Panc1 (cell line): ENCODE measurements around the gene ZFYVE27. TPM values are rescaled to one million over a fixed set of nuclear protein-coding genes. Genes with fewer than 3 reads are reported as not detected.
A peak's percentile ranks its signal among the peaks of the same experiment; 100 is the strongest.

ENCODE experiments used
- ATAC-seq: fragments of 200-7000 bp; cut with Tn5 transposase; 2 replicates; pipeline ENCODE4 v1.9.1; 2020; ENCODE audit warnings: mild to moderate bottlenecking, moderate library complexity
- BruUV-seq: library from RNA; stranded (reverse); fragments of 400-500 nt; replicated peaks from 2 replicates; lab custom pipeline; 2021; lab: Mats Ljungman, UMichigan
- CTCF ChIA-PET: fragments of 300-600 bp; sonication (Branson Sonifier 250); formaldehyde crosslinking; loops from one replicate; lab custom pipeline; 2022; ENCODE audit warnings: antibody characterized with exemption; lab: Charles Lee
- POLR2A ChIA-PET: fragments of 300-600 bp; sonication (Branson Sonifier 250); formaldehyde crosslinking; loops from one replicate; lab custom pipeline; 2022; ENCODE audit warnings: antibody characterized with exemption; lab: Charles Lee
- DNase-seq: peaks from one replicate; pipeline ENCODE4 v3.0.0-alpha.2; 2010; ENCODE audit warnings: low read depth, low spot score
- H3K27ac ChIP-seq: 2 replicates; pipeline ENCODE4 v1.5.1; 2011; ENCODE audit warnings: mild to moderate bottlenecking, low read length, inconsistent platforms
- H3K27me3 ChIP-seq: fragments of 200-500 bp; sonication (Bioruptor generic); 2 replicates; pipeline ENCODE4 v1.6.0; 2014; ENCODE audit warnings: low read length, inconsistent platforms; ENCODE audit not compliant: control insufficient read depth, insufficient read depth
- H3K36me3 ChIP-seq: fragments of 200-500 bp; sonication (Bioruptor generic); 2 replicates; pipeline ENCODE4 v1.5.1; 2014; ENCODE audit warnings: inconsistent platforms, mild to moderate bottlenecking, low read length, moderate library complexity; ENCODE audit not compliant: control insufficient read depth, insufficient read depth
- H3K4me1 ChIP-seq: 2 replicates; pipeline ENCODE4 v1.5.1; 2011; ENCODE audit warnings: inconsistent platforms, mild to moderate bottlenecking, low read length, moderate library complexity; ENCODE audit not compliant: control insufficient read depth, insufficient read depth
- H3K4me3 ChIP-seq, 2 experiments: 2 replicates each; pipeline ENCODE4 v1.5.1; 2011 to 2012; ENCODE audit warnings: low read depth in 2 of 2, low read length in 2 of 2, mild to moderate bottlenecking in 2 of 2, inconsistent platforms in 1 of 2, moderate library complexity in 1 of 2
- H3K9me3 ChIP-seq: fragments of 200-500 bp; sonication (Bioruptor generic); 2 replicates; pipeline ENCODE4 v1.5.1; 2014; ENCODE audit warnings: low read depth, mild to moderate bottlenecking, inconsistent platforms, low read length, moderate library complexity; ENCODE audit not compliant: control insufficient read depth, insufficient read depth
- CTCF ChIP-seq: fragments of 450-650 bp; IDR thresholded peaks from 2 replicates; pipeline ENCODE4 v1.5.1; 2017; ENCODE audit warnings: mild to moderate bottlenecking
- POLR2AphosphoS5 ChIP-seq: IDR thresholded peaks from 2 replicates; pipeline ENCODE4 v1.6.1; 2012; ENCODE audit warnings: mild to moderate bottlenecking, low read depth, low read length, moderate library complexity
- REST ChIP-seq, 2 experiments: IDR thresholded peaks; 2 replicates each; pipeline ENCODE4 v1.6.1; 2011 to 2012; ENCODE audit warnings: low read depth in 2 of 2, control low read depth in 1 of 2, low read length in 1 of 2, mild to moderate bottlenecking in 1 of 2, moderate library complexity in 1 of 2; ENCODE audit not compliant: insufficient read depth in 1 of 2
- SIN3A ChIP-seq: IDR thresholded peaks from 2 replicates; pipeline ENCODE4 v1.6.1; 2012; ENCODE audit warnings: low read depth, mild to moderate bottlenecking, low read length, moderate library complexity, borderline replicate concordance; ENCODE audit not compliant: insufficient read depth
- TCF7L2 ChIP-seq: IDR thresholded peaks from 2 replicates; pipeline ENCODE4 v1.6.1; 2011; ENCODE audit warnings: mild to moderate bottlenecking, low read depth, low read length, inconsistent platforms
- in situ Hi-C: cut with HindIII; loops from 2 replicates; pipeline ENCODE4 v1.10.0; 2016; ENCODE audit warnings: low sequenced_read_pairs, low pct_unique_long_range_greater_than_20kb
- intact Hi-C: fragments of 100-400 bp; cut with micrococcal nuclease; formaldehyde crosslinking; loops from one replicate; pipeline ENCODE4 v1.10.0; 2022; ENCODE audit not compliant: unreplicated experiment
- total RNA-seq: library from RNA; stranded (reverse); gene quantifications from one replicate; pipeline ENCODE4 v1.2.1, GENCODE V29; 2021; ENCODE audit not compliant: unreplicated experiment

Gene ZFYVE27
- total RNA-seq, 1 experiment from 2014 or later = 37.9 TPM

- Histone ChIP-seq H3K27me3 (no peaks in the 10 kb centered on the region), H3K27ac (no peak overlapping the region), H3K4me1 (no peaks in the 10 kb centered on the region; the same call in 1 of the 2 replicates), H3K36me3 (no peaks in the 10 kb centered on the region), H3K4me3 (no peak overlapping the region), H3K9me3 (no peaks in the 10 kb centered on the region)
- no TSS peak for BruUV-seq
- no peak for DNase-seq
- intact Hi-C loops = no loop called here
- in situ Hi-C loops = loop anchor here (5.0 kb wide), 1 partner anchor 42 kb away; the partner anchor contains the start of gene AVPI1
- ChIA-PET POLR2A (no interaction called here), CTCF (no interaction called here)
- no peak for TF ChIP-seq TCF7L2
- no peak for TF ChIP-seq SIN3A
- TF ChIP-seq POLR2AphosphoS5 = no peak
- no peak for TF ChIP-seq REST (IDR thresholded peaks at IDR 0.05; ENCODE audit: insufficient read depth in 1 of 2, low read depth in 2 of 2, low read length in 1 of 2)
- TF ChIP-seq CTCF = no peak
- no peak for ATAC-seq
Measured at GRCh38 chr10:97729014-97729413, 7.9 kb upstream of the ZFYVE27 start.

- H3K9me3 ChIP-seq = no peaks in the 10 kb centered on the region; the same call in 1 of the 2 replicates
- in situ Hi-C loops = no loop called here
- CTCF ChIA-PET = interaction anchor here (0.6 to 0.8 kb wide), 4 partner anchors 19 to 30 kb away, joined by 3 read pairs; no protein-coding TSS in a partner anchor
- POLR2A ChIA-PET = no interaction called here
- no peaks in the 10 kb centered on the region for H3K36me3 ChIP-seq
- no peak overlapping the region for H3K4me3 ChIP-seq
- no peaks in the 10 kb centered on the region for H3K27me3 ChIP-seq
- no peak overlapping the region for H3K27ac ChIP-seq
- TF ChIP-seq CTCF = peak; percentile 93
- TF ChIP-seq SIN3A = no peak
- no peak for TF ChIP-seq POLR2AphosphoS5
- peak; percentile 90 for ATAC-seq
- intact Hi-C loops = loop anchor here (1.0 to 2.0 kb wide), 2 partner anchors 22 to 55 kb away; no protein-coding TSS in a partner anchor
- no peaks in the 10 kb centered on the region; the same call in 1 of the 2 replicates for H3K4me1 ChIP-seq
- DNase-seq = peak; percentile 82
- BruUV-seq = no TSS peak
Measured at GRCh38 chr10:97731346-97732051, 5.4 kb upstream of the ZFYVE27 start.
